Kidney (tissue), 14 donors: Measurements from ENCODE around the gene S100A12. TPM values are rescaled to one million over a fixed set of nuclear protein-coding genes. Genes with fewer than 3 reads are reported as not detected.

Source experiments
- DNase-seq, 5 donors: peaks; one replicate each; pipeline ENCODE4 v3.0.0-alpha.2; 2013 to 2020
- FAIRE-seq: peaks from 2 replicates; lab custom pipeline; 2012; peaks lifted over from hg19 to GRCh38; lab: Jason Lieb, UNC
- H3K27ac ChIP-seq, 2 donors: one replicate each; pipeline ENCODE4 v1.7.0; 2013; ENCODE audit warnings: low read depth in 2 of 2, low read length in 2 of 2, inconsistent platforms in 1 of 2
- H3K27me3 ChIP-seq: one replicate; pipeline ENCODE4 v1.7.1; 2013; ENCODE audit warnings: low read length, inconsistent platforms; ENCODE audit not compliant: control insufficient read depth, insufficient read depth
- H3K36me3 ChIP-seq, 3 donors: one replicate each; pipeline versions ENCODE4 v1.7.0 to v1.7.1; 2013; ENCODE audit warnings: low read length in 3 of 3, control low read depth in 1 of 3, inconsistent platforms in 1 of 3; ENCODE audit not compliant: insufficient read depth in 3 of 3, control insufficient read depth in 2 of 3
- H3K4me1 ChIP-seq, 3 donors: one replicate each; pipeline versions ENCODE4 v1.7.0 to v1.7.1; 2013; ENCODE audit warnings: low read length in 3 of 3, inconsistent platforms in 1 of 3, low read depth in 1 of 3; ENCODE audit not compliant: control insufficient read depth in 2 of 3, insufficient read depth in 2 of 3
- H3K4me3 ChIP-seq, 3 donors: one replicate each; pipeline versions ENCODE4 v1.7.0 to v1.8.1; 2013; ENCODE audit warnings: low read length in 3 of 3, control low read depth in 1 of 3, inconsistent platforms in 1 of 3
- H3K9ac ChIP-seq, 3 donors: one replicate each; pipeline versions ENCODE4 v1.7.0 to v1.7.1; 2013; ENCODE audit warnings: low read length in 3 of 3, control low read depth in 1 of 3, inconsistent platforms in 1 of 3
- H3K9me3 ChIP-seq, 3 donors: one replicate each; pipeline versions ENCODE4 v1.7.0 to v1.7.1; 2013; ENCODE audit warnings: low read length in 3 of 3, control low read depth in 1 of 3, inconsistent platforms in 1 of 3; ENCODE audit not compliant: control insufficient read depth in 2 of 3, insufficient read depth in 1 of 3
- CTCF ChIP-seq: IDR thresholded peaks from 3 replicates; pipeline ENCODE4 v1.5.1; 2012; ENCODE audit warnings: mild to moderate bottlenecking, moderate library complexity, borderline replicate concordance; ENCODE audit not compliant: insufficient read depth; ENCODE audit errors: extremely low read depth
- intact Hi-C: fragments of 100-400 bp; cut with DNase I; formaldehyde crosslinking; loops from one replicate; pipeline ENCODE4 v1.11.1; 2022
- polyA plus RNA-seq: library from polyadenylated mRNA; stranded (reverse); fragments of 350-450 nt; fragmentation: Illumina TruSeq; extraction: RNeasy Lipid Tissue Mini Kit (QIAGEN cat#74804); gene quantifications from one replicate; pipeline ENCODE4 v1.2.3, GENCODE V29; 2014; ENCODE audit warnings: low read depth, low replicate concordance; ENCODE audit not compliant: insufficient read depth
- total RNA-seq: library from RNA; stranded (reverse); fragmentation: NEBNext Ultra II Directional; extraction: Animal tissue kit (Norgen Biotek cat#: 25700); gene quantifications from one replicate; pipeline ENCODE4 v1.2.1, GENCODE V29; 2021
- donor health status: control.
- donor health status: control.
- donor health status: control.
- donor health status: control.
- donor health status: control.
- donor health status: DM: yes; HTN: yes; CAD: no.
- donor health status: Normal renal cell carcinoma (clear cell type).

S100A12 gene
- total and polyA plus RNA-seq, 2 donors from 2014 or later: 1.3 to 2.7 TPM

DNA sequence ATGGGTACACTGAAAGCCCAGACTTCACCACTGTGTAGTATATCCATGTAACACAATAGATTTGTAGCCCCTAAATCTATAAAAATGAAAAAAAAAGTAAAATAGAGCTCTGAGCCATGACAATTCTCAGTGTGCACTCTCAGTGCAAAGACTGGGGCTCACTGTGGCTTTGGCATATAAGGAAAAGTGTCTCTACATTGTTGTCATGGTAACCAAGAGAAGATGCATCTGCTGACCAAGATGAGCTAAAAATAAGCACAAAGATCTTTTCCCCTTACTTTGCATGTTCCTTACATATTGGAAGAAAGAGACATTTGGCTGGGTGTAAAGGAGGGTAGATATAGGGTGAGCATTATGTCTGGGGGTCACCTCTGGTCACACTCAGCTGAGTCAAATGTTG, 38.8 kb downstream of the S100A12 start:
- intact Hi-C loops: no loop called here
- TF ChIP-seq CTCF: no peak
- Histone ChIP-seq H3K36me3 (no peaks in the 10 kb centered on the region), H3K9ac (no peak overlapping the region), H3K27me3 (no peaks in the 10 kb centered on the region), H3K4me1 (no peaks in the 10 kb centered on the region), H3K27ac (no peak overlapping the region), H3K4me3 (no peak overlapping the region), H3K9me3 (no peaks in the 10 kb centered on the region)
- DNase-seq (no peak), FAIRE-seq (no peak)

GRCh38 chr1:153333902-153334301, 41.5 kb downstream of the S100A12 start:
- Histone ChIP-seq H3K27ac (no peak overlapping the region), H3K36me3 (no peaks in the 10 kb centered on the region), H3K27me3 (no peaks in the 10 kb centered on the region), H3K4me1 (no peaks in the 10 kb centered on the region), H3K4me3 (no peak overlapping the region), H3K9me3 (peaks cover 0 to 7% (median 4%) of the 10 kb centered on the region in 3 donors), H3K9ac (no peak overlapping the region)
- TF ChIP-seq CTCF: no peak
- no peak for FAIRE-seq
- no peak for DNase-seq
- intact Hi-C loops: no loop called here

- no peak for FAIRE-seq
These were observed 50.5 kb downstream of the S100A12 start for GRCh38 chr1:153324912-153325311.

More at GRCh38 chr1:153324912-153325311, 50.5 kb downstream of the S100A12 start:
- Histone ChIP-seq H3K27ac (no peak overlapping the region), H3K9me3 (peaks cover 0 to 13% (median 0%) of the 10 kb centered on the region in 3 donors), H3K27me3 (no peaks in the 10 kb centered on the region), H3K4me1 (no peaks in the 10 kb centered on the region), H3K4me3 (no peak overlapping the region), H3K36me3 (no peaks in the 10 kb centered on the region), H3K9ac (no peak overlapping the region)
- intact Hi-C loops: no loop called here
- TF ChIP-seq CTCF: no peak
- DNase-seq: no peak

Other genes with a start within 250 kb of the S100A12 start
- gene SPRR2G, start 224.7 kb downstream of the S100A12 start, total RNA-seq: not detected
- not detected for gene SPRR2G, start 224.7 kb downstream of the S100A12 start, polyA plus RNA-seq
- not detected for gene LELP1, start 172.2 kb downstream of the S100A12 start, total RNA-seq
- gene LELP1, start 172.2 kb downstream of the S100A12 start, polyA plus RNA-seq: not detected
- gene PRR9, start 158.0 kb downstream of the S100A12 start, total RNA-seq: not detected
- not detected for gene PRR9, start 158.0 kb downstream of the S100A12 start, polyA plus RNA-seq
- gene LORICRIN, start 115.9 kb downstream of the S100A12 start, total RNA-seq: not detected
- not detected for gene LORICRIN, start 115.9 kb downstream of the S100A12 start, polyA plus RNA-seq
- not detected for gene PGLYRP3, start 62.7 kb downstream of the S100A12 start, total RNA-seq
- gene PGLYRP3, start 62.7 kb downstream of the S100A12 start, polyA plus RNA-seq: not detected
- not detected for gene PGLYRP4, start 26.8 kb downstream of the S100A12 start, total RNA-seq
- gene PGLYRP4, start 26.8 kb downstream of the S100A12 start, polyA plus RNA-seq: not detected
- 271 TPM for gene S100A9, start 17.8 kb downstream of the S100A12 start, total RNA-seq
- gene S100A9, start 17.8 kb downstream of the S100A12 start, polyA plus RNA-seq: 41.9 TPM
- 60.9 TPM for gene S100A8, start 15.5 kb upstream of the S100A12 start, total RNA-seq
- gene S100A8, start 15.5 kb upstream of the S100A12 start, polyA plus RNA-seq: 17.5 TPM
- not detected for gene S100A7A, start 40.9 kb upstream of the S100A12 start, total RNA-seq
- gene S100A7A, start 40.9 kb upstream of the S100A12 start, polyA plus RNA-seq: not detected
- gene S100A7, start 85.0 kb upstream of the S100A12 start, total RNA-seq: not detected
- not detected for gene S100A7, start 85.0 kb upstream of the S100A12 start, polyA plus RNA-seq
- 1,542 TPM for gene S100A6, start 160.4 kb upstream of the S100A12 start, total RNA-seq
- gene S100A6, start 160.4 kb upstream of the S100A12 start, polyA plus RNA-seq: 1,580 TPM
- gene S100A5, start 165.3 kb upstream of the S100A12 start, total RNA-seq: 0.91 TPM
- 1.9 TPM for gene S100A5, start 165.3 kb upstream of the S100A12 start, polyA plus RNA-seq
- gene S100A4, start 170.2 kb upstream of the S100A12 start, total RNA-seq: 141 TPM
- gene S100A4, start 170.2 kb upstream of the S100A12 start, polyA plus RNA-seq: 204 TPM
- gene S100A3, start 173.6 kb upstream of the S100A12 start, total RNA-seq: 8.4 TPM
- 2.5 TPM for gene S100A3, start 173.6 kb upstream of the S100A12 start, polyA plus RNA-seq
- 152 TPM for gene S100A2, start 190.2 kb upstream of the S100A12 start, total RNA-seq
- gene S100A2, start 190.2 kb upstream of the S100A12 start, polyA plus RNA-seq: 416 TPM
- gene S100A16, start 237.5 kb upstream of the S100A12 start, total RNA-seq: 119 TPM
- 174 TPM for gene S100A16, start 237.5 kb upstream of the S100A12 start, polyA plus RNA-seq
- gene S100A14, start 240.7 kb upstream of the S100A12 start, total RNA-seq: 75.9 TPM
- 35.6 TPM for gene S100A14, start 240.7 kb upstream of the S100A12 start, polyA plus RNA-seq